NCI-H2029 (cell line): ENCODE results near the gene FTCD.
"Not testable (repeated sequence)": the region's sequence is repeated elsewhere in the genome, so short reads cannot be mapped to it uniquely, and the experiment has no call there.

Experiments used
- DNase-seq: peaks from one replicate; lab custom pipeline; 2025; lab: John Stamatoyannopoulos, UW

FTCD gene

DNA sequence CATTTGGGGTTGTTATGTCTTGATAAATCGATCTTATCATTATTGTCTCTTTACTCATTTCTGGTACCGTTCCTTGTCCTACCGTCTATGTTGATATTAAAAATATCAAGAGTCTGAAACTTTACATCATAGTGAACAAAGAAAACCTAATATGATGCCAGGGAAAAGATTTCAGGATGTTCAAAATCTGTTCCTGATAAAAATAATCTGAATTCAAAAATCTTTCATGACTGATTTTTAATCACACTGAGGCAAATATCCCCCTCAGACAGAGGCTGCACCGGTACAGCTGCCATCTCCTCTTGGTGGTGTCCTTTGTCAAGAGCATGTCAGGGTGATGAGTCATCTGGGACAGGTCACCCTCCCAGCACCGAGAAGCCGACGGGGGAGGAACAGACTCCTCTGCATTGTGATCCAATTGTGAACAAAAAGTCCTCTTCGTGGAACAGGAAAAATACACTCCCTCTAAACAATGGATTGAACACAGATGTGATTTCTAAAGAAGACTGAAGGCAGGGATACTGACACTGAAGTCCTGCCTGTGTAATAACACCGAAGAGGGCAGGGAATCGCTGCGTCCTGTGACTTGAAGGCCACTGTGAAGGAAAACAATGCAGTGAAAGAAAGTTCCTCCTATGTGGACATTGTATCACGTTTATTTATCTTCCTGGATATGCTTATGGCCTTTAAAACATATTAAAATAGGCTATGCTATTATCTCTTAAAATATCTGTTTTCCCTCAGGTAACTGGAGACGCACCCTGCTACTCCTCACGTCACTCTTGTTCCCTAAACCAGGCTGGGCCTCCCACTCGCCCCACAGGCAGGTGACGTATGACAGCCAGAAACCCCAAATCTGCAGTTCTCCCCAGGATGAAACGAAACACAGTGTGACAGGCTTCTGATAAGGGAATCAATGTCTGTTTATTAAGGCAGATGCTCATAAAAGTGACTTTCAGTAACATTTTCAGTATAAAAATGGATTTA lies 33.1 kb upstream of the FTCD start:
- peak; percentile 59 for DNase-seq

DNA sequence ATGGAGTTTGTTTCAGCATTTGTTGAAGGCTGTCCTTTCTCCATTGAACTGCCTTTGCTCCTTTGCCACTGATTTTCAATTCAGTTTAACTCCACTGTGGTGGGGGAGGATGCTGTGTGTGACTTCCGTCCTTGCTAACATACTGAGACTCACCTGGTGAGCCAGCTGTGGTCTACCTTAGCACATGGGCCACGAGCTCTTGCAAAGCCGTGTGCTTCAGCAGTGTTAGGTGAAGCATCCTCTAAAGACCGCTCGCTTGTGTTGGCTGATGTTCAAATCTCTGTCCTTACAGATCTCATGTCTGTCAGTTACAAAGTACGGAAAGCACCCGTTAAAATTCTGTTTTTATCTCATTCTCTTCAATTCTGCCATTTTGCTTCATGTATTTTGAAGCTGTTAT lies 32.4 kb upstream of the FTCD start:
- DNase-seq = no peak

DNA sequence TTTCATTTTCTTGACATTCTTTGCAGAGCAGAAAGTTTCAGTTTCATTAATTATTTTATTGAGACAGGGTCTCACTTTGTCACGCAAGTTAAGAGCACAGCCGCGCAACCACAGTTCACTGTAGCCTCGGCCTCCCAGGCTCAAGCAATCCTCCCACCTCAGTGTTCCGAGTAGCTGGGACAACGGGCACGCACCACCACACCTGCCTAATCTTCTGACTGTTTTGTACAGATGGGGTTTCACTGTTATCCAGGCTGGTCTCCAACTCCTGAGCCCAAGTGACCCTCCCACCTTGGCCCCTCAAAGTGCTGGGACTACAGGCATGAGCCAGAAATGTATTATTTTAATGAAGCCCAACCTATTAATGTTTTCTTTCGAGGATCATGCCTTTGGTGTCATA lies 31.9 kb upstream of the FTCD start:
- no peak for DNase-seq

DNA sequence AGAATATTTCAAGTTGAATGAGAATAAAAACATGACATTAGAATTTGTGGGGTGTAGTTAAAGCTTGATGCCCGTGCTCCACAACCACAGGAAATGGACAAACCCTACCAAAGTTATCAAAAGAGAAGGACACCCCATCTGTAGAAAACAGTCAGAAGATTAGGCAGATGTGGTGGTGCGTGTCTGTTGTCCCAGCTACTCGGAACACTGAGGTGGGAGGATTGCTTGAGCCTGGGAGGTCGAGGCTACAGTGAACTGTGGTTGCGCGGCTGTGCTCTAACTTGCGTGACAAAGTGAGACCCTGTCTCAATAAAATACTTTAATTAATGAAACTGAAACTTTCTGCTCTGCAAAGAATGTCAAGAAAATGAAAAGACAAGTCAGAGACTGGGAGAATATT lies 30.3 kb upstream of the FTCD start:
- DNase-seq = no peak

DNA sequence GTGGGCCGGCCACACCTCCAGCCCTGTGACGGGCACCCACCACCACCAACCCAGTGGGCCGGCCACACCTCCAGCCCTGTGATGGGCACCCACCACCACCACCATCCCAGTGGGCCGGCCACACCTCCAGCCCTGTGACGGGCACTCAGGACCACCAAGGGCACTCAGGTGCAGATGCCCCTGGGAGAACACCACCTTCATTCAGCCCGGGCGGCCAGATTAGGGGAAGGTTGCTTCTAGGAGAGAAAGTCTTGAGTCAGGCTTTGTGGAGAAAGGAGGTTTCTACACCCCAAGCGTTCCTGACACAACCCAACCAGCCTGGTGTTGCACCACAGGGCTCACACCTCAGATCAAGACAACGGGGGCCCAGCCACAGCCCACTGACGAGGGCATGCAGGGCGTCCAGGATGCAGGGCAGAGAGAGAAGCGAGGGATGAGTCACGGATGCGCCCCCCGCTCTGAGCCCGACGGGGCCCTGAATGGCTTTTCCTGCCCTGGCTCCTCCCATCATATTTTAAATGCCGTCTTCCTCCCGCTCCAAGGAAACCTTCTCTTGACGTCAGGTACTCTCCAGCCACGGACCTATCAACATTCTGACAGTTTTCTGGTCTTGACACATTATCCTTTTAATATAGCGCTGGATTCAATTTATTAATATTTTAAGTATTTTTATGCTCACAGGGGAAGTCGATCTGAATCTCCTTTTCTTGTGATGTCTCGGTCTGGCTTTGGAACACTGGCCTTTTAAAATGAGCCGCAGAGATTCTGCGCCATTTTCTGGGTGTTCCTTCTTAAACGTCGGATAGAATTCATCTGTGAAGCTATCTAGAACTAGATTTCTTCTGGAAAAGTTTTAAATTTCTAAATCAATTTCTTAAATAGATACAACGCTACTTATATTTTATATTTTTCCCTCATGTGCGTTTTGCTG lies 29.5 kb upstream of the FTCD start:
- peak; percentile 85 for DNase-seq

DNA sequence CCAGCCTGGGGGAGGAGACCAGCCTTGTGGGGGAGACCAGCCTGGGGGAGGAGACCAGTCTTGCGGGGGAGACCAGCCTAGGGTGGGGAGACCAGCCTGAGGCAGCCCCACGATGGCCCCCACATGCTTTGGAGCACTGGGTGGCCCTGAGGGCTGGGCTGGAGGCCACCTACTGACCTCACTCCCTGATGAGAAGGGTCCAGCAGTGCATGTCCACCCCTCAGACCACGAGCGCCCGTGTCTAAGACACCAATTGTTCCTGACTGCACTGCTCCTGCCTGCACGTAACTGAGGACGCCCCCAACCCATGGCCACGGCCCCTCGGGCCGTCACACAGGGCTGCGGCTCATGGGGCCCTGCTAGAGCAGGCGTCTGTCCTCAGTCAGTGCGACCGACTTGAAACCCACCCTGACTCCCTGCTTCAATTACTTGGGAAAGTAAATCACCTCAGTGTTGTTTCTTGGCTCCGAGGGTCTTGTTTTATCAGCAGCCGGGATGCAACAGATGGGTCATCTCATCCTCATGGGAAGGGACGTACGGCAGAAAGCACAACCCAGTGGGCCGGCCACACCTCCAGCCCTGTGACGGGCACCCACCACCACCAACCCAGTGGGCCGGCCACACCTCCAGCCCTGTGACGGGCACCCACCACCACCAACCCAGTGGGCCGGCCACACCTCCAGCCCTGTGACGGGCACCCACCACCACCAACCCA lies 28.7 kb upstream of the FTCD start, which contains the start of gene SPATC1L:
Gene SPATC1L (minus strand): TSS at position 550 of the 715 bp plus-strand sequence. CDS start 1,643 bp downstream, outside the sequence.
- peak; percentile 61 for DNase-seq

DNA sequence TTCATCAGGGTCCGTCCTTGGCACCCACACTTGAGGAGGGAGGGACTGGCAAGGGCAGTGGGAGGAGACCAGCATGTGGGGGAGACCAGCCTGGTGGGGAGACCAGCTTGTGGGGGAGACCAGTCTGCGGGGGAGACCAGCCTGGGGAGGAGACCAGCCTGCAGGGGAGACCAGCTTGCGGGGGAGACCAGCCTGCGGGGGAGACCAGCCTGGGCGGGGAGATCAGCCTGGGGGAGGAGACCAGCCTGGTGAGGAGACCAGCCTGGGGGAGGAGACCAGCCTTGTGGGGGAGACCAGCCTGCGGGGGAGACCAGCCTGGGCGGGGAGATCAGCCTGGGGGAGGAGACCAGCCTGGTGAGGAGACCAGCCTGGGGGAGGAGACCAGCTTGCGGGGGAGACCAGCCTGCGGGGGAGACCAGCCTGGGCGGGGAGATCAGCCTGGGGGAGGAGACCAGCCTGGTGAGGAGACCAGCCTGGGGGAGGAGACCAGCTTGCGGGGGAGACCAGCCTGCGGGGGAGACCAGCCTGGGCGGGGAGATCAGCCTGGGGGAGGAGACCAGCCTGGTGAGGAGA lies 28.0 kb upstream of the FTCD start:
- not testable (repeated sequence) for DNase-seq

DNA sequence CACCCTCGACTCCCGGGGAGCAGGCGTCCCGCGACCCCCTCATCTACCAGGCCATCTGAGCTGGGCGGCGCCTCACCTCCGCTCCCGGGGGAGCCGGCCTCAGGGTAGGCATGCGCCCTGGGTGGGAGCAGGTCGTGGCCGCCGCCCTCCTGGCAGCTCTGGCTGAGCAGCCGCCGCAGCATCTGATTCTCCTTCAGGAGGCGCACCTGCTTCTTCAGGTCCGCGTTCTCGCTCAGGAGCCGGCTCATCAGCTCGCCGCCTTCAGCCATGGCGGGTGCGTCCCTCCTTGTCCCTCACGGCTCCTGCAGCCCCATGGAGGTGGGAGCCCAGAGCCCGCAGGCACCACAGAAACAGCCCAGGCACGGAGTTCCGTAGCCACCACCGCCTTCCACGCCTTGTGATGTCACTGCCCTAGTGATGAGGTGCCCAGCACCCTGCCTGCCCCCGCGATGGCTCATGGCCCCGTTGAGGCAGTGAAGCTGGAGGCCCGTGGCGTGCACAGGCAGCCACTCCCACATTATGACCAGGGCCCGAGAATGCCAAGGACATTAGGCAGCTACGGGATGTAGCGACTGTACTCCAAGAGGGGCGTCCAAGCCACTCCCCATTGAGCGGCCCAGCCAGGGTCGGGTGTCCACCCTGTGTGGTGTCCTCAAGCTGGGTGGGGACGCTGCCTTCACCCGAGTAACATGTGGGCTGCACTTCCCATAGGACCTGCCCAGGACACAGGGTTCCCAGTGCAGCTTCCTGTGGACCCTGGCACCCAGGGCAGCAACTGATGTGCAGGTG lies 27.4 kb upstream of the FTCD start:
- DNase-seq = no peak

DNA sequence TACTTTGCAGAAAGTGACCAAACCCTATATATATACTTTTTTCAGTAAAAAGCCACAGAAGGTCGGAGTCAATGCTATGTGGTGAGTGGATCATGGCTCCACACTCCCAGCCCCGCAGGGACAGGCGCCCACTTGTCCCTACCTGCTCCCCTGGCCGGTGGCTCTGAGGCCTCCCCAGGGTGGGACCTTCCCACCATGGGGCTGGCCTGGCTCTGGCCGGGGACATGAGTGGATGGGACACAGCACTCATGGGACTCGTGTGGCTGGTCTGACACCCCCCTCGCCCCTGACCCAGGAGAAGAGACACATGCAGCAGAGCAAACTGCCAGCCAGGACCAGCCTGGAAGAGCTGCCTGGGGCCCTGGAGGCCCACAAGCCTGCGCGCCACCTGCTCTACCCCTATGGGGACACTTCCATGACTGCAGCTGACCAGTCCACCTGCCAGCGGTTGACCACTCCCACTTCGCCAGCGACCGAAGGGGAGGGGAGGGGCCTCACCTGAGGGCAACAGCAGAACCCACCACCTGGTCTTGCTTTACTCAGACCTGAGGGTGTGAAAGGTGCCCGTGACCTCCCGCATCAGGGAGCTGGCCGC lies 26.7 kb upstream of the FTCD start:
- DNase-seq = no peak

DNA sequence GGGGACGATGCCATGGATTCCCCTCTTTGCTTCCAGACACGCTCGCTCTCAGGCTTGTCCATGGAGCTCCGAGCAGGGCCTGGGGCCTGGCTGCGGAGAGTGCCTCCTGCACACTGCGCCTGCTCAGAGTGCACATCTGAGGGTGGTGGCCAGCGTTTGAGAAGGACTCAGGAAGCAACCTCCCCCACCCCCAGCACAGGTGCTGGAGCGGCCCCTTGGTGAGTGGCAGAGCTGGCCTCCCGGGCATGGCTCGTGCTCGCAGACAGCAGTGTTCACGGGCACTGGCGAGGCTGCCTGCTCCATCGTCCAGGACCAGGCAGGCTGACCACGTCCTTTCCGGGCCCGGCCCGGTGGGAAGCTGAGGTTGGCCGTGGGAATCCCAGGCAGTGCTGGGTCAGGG lies 26.1 kb upstream of the FTCD start:
- no peak for DNase-seq

DNA sequence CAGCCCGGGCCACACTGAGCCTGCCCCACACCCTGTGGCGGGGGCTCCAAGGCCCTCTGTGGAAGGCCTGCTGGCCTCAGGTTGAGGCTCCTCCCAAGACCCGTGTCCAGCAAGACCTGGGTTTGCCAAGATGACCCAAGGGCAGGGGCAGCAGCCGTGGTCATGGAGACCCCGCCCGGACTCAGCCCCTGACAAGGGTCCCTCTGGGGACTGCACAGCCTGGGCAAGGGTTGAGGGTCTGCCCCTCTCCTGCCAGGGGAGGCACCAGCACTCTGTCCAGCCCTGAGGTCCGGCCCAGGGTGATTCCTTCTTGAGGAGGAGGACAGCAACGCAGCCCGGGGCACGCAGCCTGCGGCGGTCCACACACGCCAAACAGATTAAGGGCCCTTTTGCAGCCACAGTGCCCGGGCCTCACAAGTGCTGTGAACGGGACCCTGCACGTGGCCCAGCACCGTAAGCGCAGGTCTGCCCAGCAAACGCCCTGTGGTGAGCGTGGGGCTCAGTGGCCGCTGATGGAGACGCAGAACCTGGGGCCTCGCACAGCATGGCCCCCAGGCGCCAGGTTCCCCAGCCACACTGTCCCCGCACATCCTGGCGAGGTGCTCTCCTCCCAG lies 25.5 kb upstream of the FTCD start:
- DNase-seq = no peak

DNA sequence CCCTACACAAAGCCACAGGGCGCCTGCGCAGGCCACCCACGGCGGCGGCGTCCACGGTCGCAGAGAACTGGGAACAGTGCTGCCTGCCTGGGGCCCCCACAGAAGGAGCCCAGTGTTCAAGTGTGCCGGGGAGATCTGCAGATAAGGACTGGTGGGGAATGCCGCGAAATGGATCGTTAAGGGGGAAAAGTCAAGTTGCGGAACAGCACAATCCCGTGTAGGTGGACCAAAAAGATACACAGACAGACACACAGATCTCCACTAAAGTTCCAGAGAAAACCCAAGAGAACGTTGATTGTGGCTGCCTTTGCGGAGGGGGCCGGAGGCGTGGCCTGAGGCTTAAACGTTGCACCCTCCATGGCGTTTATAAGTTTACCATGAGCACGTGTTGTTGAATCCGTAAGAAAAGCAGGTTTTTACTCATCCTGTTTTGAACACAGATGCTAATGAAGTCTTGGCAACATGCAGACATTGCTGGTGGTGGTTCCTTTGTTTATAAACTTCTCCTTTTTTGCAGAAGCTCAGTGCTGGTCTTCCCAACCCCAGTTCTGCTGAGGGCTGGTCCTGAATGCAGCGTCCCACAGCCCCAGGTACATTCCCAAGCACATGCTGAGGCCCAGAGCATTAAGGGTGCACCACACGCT lies 24.8 kb upstream of the FTCD start:
- DNase-seq = no peak

DNA sequence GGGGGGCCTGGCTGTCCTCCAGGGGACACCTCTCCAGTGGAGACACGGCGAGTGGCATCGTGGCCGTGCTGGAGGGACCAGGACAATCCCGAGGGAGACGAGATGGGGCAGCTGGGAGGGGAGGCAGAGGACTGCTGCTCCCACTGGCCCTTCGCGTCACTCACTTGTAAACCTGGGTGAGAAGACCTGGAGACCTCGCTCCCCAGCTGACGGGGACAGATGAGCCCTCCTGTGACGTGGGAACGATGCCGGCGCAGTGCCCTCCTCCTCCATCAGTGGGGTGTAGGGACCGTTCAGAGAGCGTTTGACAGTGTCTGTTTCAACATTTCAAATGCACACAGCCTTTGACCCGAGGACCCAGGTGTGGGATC lies 24.3 kb upstream of the FTCD start:
- DNase-seq = no peak

DNA sequence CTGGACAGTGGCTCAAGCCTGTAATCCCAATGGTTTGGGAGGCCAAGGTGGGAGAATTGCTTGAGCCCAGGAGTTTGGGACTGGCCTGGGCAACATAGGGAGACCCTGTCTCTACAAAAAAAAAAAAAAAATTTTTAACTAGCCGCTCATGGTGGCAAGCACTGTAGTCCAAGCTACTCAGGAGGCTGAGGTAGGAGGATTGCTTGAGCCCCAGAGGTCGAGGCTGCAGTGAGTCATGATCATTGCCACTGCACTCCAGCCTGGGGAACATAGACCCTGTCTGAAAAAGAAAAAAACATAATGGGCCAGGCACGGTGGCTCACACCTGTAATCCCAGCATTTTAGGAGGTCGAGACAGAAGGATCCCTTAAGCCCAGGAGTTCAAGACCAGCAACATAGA lies 23.6 kb upstream of the FTCD start:
- no peak for DNase-seq

DNA sequence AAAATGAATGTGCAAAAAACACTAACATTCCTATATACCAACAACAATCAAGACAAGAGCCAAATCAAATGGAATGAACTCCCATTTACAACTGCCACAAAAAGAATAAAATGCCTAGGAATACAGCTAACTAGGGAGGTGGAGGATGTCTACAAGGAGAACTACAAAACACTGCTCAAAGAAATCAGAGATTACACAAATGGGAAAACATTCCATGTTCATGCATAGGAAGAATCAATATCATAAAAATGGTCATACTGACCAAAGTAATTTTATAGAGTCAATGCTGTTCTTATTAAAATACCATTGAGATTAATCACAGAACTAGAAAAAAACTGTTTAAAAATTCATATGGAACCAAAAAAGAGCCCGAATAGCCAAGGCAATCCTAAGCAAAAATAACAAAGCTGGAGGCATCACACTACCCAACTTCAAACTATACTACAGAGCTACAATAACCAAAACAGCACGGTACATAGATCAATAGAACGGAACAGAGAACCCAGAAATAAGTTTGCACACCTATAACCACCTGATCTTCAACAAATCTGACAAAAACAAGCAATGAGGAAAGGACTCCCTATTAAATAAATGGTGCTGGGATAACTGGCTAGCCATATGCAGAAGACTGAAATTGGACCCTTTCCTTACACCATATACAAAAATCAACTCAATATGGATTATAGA lies 21.2 kb upstream of the FTCD start:
- not testable (repeated sequence) for DNase-seq

DNA sequence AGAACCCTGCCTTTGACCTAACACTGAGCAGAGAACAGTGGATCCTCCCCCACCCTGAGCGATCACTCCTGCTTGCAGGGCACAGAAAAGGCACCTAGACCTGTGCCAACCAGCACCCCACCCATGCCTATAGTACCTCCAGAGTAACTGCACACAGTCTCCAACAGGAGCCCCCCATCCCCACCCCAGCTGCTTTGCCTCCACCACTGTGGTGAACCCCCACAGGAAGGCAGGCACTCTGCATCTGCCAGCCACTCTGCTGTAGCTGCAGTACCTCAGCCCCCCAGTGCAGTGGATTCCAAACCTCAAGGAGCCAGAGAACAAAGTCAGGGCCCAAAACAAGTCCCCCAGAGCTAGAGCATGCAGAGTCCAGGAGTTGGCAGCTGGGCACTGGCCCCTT lies 18.2 kb upstream of the FTCD start:
- DNase-seq = no peak

DNA sequence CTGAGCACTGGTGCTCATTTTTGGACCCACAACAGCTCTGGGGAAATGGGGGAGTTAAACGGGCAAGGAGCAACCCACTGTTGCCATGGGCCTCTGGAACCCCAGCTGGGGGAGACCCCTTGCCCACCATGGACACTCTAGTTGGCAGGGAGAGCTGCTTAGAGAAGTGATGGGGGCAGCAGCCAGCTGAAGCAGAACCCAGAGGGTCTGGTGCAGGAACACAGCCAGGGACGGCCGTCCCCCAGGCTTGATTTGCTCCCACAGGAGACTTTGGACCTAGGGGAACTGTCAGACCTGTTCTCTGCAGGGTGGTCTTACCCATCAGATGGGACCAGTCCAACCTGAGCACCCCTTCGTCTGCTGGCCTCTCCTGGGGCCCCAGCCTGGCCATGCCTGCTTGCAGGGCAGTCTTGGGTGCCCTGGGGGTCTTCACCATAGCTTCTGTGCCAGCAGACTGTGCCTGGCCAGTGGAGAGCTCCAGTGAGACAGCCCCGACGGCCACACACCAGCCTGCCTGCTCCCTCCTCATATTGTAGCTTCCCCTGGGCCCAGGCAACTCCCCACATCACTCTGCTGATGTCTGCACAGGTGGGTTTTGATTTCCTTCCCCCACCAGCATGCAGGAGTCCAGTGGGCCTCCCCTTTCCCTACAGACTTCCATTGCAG lies 17.6 kb upstream of the FTCD start:
- no peak for DNase-seq
